Hepatocyte (in vitro differentiated cells): ENCODE data around the gene SDHA.

Source experiments
- EZH2phosphoT487 ChIP-seq: fragments of 200-600 bp; sonication (generic); IDR thresholded peaks from one replicate; pipeline ENCODE4 v1.6.1; 2018; ENCODE audit warnings: antibody characterized with exemption, mild to moderate bottlenecking, low read depth, moderate library complexity; ENCODE audit not compliant: unreplicated experiment, severe bottlenecking
- TF ChIP-seq, protein P1 (sequence below): fragments of 200-600 bp; sonication (generic); IDR thresholded peaks from 2 replicates; pipeline ENCODE4 v1.5.1; 2016; ENCODE audit warnings: antibody characterized with exemption, mild to moderate bottlenecking; ENCODE audit not compliant: poor library complexity

DNA sequence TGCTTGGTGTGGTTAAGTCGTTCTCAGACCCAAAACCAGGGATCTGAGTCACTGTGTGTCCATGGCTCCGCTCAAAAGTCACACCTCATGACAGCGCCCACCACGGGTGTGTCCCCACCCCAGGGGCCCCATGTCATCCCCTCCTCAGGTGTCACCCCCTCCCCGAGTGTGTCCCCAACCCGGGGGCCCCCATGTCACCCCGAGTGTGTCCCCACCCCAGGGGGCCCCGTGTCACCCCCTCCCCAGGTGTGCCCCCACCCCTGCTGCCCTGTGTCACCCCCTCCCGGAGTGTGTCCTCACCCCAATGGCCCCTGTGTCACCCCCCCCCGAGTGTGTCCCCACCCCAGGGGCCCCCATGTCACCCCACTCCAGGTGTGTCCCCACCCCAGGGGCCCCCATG, 21.8 kb upstream of the SDHA start:
- TF ChIP-seq, protein P1, sequence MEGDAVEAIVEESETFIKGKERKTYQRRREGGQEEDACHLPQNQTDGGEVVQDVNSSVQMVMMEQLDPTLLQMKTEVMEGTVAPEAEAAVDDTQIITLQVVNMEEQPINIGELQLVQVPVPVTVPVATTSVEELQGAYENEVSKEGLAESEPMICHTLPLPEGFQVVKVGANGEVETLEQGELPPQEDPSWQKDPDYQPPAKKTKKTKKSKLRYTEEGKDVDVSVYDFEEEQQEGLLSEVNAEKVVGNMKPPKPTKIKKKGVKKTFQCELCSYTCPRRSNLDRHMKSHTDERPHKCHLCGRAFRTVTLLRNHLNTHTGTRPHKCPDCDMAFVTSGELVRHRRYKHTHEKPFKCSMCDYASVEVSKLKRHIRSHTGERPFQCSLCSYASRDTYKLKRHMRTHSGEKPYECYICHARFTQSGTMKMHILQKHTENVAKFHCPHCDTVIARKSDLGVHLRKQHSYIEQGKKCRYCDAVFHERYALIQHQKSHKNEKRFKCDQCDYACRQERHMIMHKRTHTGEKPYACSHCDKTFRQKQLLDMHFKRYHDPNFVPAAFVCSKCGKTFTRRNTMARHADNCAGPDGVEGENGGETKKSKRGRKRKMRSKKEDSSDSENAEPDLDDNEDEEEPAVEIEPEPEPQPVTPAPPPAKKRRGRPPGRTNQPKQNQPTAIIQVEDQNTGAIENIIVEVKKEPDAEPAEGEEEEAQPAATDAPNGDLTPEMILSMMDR: no peak
- TF ChIP-seq EZH2phosphoT487: no peak
